ENCODE data around the gene ABCC9.

DNA sequence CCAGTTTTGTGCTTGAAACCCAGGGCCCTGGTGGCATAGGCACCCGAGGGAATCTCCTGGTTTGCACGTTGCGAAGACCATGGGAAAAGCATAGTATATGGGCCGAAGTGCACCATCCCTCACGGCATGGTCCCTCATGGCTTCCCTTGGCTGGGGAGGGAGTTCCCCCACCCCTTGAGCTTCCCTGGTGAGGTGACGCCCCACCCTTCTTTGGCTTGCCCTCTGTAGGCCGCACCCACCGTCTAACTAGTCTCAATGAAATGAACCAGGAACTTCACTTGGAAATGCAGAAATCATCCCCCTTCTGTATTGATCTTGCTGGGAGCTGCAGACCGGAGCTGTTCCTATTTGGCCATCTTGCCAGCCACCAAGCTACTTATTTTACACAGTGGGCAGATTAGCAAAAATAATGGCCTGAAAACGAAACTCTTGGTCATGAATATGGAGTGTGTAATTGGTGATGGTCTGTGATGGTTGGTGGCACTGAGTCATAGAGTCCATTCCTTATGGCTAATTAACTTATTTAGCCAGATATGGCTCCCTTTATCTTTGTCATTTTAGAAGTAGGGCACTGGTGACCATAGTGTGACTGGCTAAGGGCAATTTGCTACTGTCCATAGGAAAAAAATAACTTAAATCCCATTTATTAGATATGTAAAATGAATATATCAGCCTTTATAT lies 145.4 kb downstream of the ABCC9 start:
- TF ChIP-seq, protein P1, sequence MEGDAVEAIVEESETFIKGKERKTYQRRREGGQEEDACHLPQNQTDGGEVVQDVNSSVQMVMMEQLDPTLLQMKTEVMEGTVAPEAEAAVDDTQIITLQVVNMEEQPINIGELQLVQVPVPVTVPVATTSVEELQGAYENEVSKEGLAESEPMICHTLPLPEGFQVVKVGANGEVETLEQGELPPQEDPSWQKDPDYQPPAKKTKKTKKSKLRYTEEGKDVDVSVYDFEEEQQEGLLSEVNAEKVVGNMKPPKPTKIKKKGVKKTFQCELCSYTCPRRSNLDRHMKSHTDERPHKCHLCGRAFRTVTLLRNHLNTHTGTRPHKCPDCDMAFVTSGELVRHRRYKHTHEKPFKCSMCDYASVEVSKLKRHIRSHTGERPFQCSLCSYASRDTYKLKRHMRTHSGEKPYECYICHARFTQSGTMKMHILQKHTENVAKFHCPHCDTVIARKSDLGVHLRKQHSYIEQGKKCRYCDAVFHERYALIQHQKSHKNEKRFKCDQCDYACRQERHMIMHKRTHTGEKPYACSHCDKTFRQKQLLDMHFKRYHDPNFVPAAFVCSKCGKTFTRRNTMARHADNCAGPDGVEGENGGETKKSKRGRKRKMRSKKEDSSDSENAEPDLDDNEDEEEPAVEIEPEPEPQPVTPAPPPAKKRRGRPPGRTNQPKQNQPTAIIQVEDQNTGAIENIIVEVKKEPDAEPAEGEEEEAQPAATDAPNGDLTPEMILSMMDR (IDR thresholded peaks at IDR 0.05; ENCODE audit: insufficient read depth, low read length), result no peak
- TF ChIP-seq POLR2AphosphoS5 (IDR thresholded peaks at IDR 0.05; ENCODE audit: low read depth), result no peak

Measured in HL-60 (cell line).